Ovary (tissue), 3 donors: ENCODE measurements around the gene LSM14A.

Source experiments
- CTCF ChIP-seq, 3 donors: fragments of 450-650 bp in 2 of 3; fragments of 200-600 bp in 1 of 3; IDR thresholded peaks; one replicate each; pipeline versions ENCODE4 v1.5.1 to v1.8.0; 2016 to 2022; ENCODE audit warnings: antibody characterized with exemption in 3 of 3, mild to moderate bottlenecking in 1 of 3
- POLR2A ChIP-seq: fragments of 450-650 bp; IDR thresholded peaks from one replicate; pipeline ENCODE4 v1.6.1; 2017; ENCODE audit warnings: antibody characterized with exemption, mild to moderate bottlenecking, moderate library complexity
- donor health status: DM: no; HTN: no; CAD: no.

- no peak for TF ChIP-seq CTCF (IDR thresholded peaks at IDR 0.05)
- no peak for TF ChIP-seq POLR2A
Measured at GRCh38 chr19:34228347-34228746, 56.0 kb downstream of the LSM14A start.
